ENCODE results near the gene POLR2E.
A peak's percentile ranks its signal among the peaks of the same experiment; 100 is the strongest.

The POLR2E gene

DNA sequence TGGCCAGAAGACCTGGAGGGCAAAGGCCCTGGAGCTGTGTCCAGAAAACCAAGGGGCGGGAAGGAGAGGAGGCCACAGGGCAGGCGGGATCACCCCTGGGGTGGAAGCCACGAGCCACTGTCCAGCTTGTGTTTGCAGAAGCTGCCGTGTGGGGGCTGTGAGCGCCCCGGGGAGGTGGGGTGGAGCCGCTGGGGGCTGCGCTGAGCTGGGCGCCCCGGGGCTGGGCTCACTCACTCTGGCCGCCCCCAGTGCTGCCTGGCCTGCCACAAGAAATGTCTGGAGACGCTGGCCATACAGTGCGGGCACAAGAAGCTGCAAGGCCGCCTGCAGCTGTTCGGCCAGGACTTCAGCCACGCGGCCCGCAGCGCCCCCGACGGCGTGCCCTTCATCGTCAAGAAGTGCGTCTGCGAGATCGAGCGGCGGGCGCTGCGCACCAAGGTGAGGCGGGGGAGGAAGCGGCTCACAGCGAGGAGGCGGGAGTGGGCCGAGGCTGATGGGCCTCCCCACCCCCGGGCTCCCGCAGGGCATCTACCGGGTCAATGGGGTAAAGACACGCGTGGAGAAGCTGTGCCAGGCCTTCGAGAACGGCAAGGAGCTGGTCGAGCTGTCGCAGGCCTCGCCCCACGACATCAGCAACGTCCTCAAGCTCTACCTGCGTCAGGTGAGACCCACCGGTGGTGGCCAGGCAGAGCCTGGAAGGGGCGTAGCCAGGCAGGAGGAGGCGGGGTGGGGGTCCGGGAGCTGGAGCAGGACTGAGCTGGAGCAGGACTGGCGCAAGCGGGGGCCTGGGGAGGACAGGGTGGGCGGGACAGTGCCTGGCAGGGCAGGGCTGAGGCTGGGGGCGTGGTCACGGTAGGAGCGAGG, 13.6 kb downstream of the POLR2E start:
- no peak for DNase-seq (ENCODE audit: low read depth, low spot score)

DNA sequence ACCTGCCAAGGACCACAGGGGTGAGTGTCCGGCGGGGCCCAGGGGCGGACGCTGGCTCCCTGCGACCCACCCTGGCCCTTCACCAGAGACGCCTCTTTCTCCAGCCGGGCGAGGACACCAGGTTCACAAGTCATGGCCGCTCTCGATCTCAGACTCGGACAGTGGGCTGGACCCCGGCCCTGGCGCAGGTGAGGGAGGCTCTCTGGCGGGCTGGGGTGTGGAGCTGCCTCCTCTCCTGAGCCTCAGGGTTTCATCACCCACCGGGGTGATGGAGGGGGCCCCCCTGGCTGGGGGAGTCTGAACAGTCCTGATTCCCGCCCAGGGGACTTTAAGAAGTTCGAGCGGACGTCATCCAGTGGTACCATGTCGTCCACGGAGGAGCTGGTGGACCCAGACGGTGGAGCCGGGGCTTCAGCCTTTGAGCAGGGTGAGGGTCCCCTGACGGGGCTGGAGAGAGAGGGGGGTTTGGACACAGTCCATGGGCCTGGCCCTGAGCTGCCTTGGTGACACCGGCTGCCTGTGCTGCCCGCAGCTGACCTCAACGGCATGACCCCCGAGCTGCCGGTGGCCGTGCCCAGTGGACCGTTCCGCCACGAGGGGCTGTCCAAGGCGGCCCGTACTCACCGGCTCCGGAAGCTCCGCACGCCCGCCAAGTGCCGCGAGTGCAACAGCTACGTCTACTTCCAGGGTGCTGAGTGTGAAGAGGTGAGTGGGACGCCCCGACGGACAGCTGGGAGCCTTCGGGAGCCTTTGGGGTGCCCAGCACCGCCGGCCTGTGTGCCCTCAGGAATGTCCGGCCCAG, 14.6 kb downstream of the POLR2E start:
- no peak for DNase-seq (ENCODE audit: low read depth, low spot score)

- no peak for DNase-seq (ENCODE audit: low read depth, low spot score)
These were observed 15.5 kb downstream of the POLR2E start for GRCh38 chr19:1079566-1080111.

GRCh38 chr19:1076951-1077350, 18.2 kb downstream of the POLR2E start:
- peak; percentile 87 for DNase-seq (ENCODE audit: low read depth, low spot score)

- no peak for DNase-seq (ENCODE audit: low read depth, low spot score)
These were observed 19.2 kb downstream of the POLR2E start for GRCh38 chr19:1076046-1076386.

DNA sequence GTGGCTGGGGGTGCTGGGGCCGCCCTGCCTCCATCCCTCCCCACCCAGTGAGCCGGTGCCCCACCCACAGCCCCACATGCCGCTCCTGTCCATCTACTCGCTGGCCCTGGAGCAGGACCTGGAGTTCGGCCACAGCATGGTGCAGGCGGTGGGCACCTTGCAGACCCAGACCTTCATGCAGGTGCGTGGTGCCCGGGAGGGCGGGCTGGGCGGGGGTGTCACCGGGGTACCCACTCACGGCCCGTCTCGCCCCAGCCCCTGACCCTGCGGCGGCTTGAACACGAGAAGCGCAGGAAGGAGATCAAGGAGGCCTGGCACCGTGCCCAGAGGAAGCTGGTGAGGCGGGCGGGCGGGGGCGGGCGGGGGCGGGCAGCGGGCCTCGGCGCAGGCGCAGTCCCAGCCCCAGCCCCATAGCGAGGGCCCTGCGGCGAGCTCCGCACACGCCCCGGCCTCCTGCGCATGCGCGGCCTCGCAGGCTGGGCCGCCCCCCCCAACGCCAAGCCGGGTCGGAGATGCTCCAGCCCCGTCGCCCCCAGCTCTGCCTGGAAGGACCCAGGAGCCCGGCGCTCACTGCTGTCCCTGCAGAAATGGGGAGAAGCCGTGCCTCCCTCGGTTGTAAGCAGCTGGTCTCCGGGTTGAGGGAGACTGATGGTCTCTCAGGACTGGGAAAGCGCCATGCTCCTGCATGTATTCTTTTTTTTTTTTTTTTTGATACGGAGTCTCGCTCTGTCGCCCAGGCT, 20.5 kb downstream of the POLR2E start:
- peak; percentile 56 for DNase-seq (ENCODE audit: low read depth, low spot score)

DNA sequence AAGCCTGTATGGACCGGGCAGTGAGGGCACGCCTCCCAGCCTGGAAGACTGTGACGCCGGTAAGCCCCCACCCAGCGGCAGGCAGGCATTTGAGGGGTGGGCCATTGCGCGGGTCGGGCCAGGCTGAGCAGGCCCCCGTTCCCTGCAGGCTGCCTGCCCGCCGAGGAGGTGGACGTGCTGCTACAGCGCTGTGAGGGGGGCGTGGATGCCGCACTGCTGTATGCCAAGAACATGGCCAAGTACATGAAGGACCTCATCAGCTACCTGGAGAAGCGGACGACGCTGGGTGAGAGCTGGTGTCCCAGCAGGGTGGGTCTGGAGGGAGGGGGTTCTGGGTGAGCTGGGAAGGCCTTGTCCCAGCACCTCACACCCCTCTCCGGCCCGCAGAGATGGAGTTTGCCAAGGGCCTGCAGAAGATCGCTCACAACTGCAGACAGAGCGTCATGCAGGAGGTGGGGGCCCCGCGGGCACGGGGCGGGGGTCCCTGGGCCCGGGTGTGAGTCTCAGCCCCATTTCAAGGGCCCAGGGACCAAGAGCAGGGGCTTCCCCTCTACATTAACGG, 21.1 kb downstream of the POLR2E start:
- DNase-seq (ENCODE audit: low read depth, low spot score), result no peak

GRCh38 chr19:1073063-1073955, 21.9 kb downstream of the POLR2E start:
- DNase-seq (ENCODE audit: low read depth, low spot score), result no peak

GRCh38 chr19:1072371-1073015, 22.7 kb downstream of the POLR2E start:
- DNase-seq (ENCODE audit: low read depth, low spot score), result no peak

DNA sequence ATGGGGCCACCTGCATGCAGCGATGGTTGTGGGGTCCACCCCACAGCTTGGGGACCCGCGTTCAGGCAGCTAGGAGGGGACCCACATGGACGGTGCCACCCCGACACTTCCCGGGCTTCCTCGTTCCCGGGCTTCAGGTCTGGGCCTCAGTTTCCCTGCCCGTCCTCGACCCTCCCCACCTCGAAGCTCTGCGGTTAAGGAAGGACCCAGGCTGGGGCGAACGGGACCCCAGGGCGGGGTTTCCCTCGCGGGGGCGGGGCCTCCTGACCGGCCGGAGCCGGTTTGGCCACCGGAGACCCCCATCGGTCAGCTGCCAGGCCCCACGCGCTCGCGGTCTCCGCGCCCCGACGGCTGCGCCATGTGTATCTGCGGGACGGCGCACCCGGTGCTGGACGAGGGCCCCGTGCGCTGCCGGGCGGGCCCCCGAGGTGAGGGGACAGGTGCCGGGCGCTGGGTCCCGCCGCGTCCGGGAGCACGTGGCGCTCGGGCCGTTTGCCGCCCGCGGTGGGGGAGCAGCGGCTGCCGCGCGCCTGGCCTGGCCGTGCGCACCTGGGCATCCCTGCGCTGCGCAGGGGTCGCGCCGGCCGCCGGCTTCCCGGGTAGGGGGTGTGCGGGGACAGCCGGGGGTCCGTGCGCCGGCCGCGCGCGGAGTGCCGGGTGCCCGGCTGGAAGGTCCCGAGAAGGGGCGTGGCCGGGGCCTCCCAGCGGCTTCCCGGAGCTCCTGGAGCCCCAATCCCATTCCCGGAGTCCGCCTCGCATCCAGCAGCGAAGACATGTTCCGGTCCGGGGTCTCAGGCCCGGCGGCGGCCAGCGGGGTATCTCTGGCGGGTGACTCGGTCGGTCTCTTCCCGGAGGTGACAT, 24.0 kb downstream of the POLR2E start:
- DNase-seq (ENCODE audit: low read depth, low spot score), result no peak

- DNase-seq (ENCODE audit: low read depth, low spot score), result no peak
These were observed 24.6 kb downstream of the POLR2E start for GRCh38 chr19:1070576-1070930.

DNA sequence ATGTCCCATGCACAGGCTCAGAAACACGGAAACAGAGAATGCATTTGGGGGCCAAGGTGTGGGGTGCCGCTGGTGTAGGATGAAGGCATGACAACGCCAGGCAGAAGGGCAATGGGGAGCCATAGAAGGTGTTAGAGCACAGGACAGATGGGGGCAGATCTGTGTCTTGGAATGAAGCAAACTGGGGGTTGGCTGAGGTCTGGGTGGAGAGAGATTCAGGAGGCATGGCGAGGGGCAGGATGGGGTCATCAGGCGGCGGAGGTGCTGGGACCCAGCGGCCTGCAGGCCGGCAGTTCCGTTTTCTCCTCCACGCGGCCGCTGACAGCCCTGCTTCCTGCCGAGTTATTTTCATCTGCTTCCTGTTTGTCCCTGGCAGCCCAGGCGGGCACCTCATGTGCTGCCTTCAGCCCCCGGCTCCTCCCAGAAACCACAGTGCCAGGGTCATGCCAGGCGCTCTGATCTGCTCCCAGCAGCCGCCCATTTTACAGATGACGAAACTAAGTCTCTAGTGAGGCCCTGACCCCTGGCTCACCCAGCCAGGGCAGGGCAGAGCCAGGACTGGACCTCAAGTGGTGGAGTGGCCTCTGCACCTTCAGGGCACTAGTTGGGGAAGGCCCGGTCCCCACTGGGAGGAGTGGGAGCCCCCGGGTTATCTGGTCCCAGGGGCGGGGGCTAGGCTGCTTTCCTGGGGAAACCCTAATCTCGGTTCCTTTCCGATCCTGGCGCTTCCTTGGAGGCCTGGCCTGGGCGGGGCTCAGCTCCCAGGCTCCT, 26.0 kb downstream of the POLR2E start:
- no peak for DNase-seq (ENCODE audit: low read depth, low spot score)

DNA sequence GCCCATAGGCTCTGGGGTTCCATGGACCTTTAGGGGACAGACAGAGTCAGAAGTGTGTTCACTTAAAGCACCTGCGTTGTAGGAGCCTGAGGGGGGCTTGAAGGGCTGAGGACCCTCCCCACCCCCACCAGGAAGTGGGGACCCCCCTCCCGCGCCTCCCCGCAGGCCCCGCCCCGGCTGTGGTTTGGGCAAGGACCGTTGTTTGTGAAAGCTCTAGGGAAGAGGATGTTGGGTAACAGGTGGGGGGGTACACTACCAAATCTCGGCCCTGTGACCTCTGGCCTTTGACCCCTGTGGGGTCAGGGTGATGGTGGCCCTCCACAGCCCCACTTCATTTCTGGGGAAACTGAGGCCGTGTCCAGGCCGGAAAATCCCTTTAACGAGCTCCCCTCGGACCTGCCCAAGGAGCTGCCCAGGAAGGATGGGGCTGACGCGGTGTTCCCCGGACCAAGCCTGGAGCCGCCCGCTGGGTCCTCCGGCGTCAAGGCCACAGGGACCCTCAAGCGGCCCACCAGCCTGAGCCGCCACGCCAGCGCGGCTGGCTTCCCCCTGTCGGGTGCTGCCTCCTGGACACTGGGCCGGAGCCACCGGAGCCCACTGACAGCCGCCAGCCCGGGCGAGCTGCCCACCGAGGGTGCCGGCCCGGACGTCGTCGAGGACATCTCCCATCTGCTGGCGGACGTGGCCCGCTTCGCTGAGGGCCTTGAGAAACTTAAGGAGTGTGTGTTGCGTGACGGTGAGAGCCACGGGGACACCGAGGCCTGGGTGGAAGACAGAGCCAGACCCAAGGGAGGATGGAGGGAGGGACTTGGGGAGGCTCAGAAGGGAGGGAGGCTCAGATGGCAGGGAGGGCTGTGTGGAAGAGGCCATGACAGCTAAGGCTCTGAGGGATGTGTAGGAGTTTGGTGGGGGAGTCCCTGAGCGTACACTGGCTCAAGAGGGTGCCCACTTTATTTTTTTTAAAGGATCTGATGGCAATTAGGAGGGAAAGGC, 26.9 kb downstream of the POLR2E start:
- DNase-seq (ENCODE audit: low read depth, low spot score), result no peak

- no peak for DNase-seq (ENCODE audit: low read depth, low spot score)
These were observed 27.7 kb downstream of the POLR2E start for GRCh38 chr19:1067341-1067957.

DNA sequence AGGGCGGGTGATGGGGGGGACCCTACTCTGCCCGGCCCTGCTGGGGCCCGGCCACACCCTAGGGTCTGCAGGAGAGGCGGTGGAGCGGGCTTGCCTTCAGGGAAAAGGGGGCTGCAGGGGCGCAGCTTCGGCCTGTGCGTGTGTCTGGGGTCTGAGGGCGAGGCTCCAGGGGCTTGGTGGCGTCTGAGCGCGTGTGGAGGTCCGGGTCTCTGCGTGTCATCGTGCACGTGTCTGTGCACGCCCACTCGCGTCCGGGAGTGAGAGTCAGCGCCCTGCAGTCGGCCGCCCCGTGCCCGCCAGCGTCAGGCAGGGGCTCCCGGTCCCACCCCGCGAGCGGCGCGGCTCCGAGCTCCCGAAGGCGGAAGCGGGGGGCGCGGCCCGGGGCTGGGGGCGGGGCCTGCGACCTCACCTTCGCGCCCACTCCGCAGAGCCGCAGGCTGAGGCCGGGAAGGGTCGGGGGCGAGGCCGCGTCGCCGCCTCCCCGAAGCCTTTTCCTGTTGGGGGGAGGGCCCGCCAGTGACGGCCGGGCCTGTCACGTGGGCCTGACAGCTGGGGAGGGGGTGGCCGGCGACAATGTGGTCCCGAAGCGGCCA, 28.3 kb downstream of the POLR2E start, which contains the start of gene ARHGAP45:
TSS of gene ARHGAP45 (plus strand) at position 420 of the 593 bp plus-strand sequence. CDS start 239 bp downstream, outside the sequence.
- DNase-seq (ENCODE audit: low read depth, low spot score), result peak; percentile 63

GRCh38 chr19:1066251-1066747, 28.9 kb downstream of the POLR2E start:
- DNase-seq (ENCODE audit: low read depth, low spot score), result no peak

Measured in activated naive CD8-positive, alpha-beta T cell treated with anti-CD3 and anti-CD28 coated beads, Interleukin-2, amount 50 U/mL, for 16 hours (primary cell).